ENCODE data around the gene ARAF.

The ARAF gene

GRCh38 chrX:47558436-47558835 lies 2.6 kb upstream of the ARAF start (continued):
- TF ChIP-seq, protein P1, sequence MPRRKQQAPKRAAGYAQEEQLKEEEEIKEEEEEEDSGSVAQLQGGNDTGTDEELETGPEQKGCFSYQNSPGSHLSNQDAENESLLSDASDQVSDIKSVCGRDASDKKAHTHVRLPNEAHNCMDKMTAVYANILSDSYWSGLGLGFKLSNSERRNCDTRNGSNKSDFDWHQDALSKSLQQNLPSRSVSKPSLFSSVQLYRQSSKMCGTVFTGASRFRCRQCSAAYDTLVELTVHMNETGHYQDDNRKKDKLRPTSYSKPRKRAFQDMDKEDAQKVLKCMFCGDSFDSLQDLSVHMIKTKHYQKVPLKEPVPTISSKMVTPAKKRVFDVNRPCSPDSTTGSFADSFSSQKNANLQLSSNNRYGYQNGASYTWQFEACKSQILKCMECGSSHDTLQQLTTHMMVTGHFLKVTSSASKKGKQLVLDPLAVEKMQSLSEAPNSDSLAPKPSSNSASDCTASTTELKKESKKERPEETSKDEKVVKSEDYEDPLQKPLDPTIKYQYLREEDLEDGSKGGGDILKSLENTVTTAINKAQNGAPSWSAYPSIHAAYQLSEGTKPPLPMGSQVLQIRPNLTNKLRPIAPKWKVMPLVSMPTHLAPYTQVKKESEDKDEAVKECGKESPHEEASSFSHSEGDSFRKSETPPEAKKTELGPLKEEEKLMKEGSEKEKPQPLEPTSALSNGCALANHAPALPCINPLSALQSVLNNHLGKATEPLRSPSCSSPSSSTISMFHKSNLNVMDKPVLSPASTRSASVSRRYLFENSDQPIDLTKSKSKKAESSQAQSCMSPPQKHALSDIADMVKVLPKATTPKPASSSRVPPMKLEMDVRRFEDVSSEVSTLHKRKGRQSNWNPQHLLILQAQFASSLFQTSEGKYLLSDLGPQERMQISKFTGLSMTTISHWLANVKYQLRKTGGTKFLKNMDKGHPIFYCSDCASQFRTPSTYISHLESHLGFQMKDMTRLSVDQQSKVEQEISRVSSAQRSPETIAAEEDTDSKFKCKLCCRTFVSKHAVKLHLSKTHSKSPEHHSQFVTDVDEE (CRISPR knock-in tag; IDR thresholded peaks at IDR 0.05): no peak

DNA sequence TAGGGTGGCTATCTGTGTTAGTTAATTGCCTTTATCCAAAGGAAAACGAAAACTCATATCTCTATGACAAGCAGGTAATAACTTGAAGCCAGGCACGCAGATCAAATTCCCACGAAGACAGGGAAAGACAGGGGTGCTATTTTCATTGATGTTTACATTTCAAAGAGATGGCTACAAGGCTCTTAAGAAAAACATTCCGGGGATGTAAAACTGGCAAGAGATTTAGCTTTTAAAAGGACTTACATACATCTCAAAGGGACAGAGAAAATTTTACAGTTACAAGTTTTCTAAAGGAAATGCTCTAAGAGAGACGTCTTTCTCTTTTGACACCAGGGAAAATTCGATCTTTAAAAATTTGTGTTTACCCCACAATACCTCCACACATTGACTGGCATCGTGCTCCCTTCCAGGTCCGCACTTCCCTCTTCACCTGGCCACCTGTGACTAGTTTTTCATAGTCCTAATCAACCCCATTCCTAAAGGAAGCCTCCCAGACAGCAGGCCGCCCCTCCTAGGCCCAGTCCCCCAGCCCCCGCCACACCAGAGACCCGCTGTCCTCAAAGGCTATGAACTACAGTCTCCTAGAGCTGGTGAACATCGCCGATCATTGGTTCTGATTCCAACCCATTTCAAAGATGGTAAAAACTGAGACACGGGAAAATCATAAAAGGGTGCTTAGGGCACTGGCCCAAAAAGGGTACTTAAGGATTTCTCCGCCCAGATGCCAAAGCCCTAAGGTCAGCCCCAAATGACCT lies 649 bp upstream of the ARAF start:
- TF ChIP-seq RARB (CRISPR knock-in tag; IDR thresholded peaks at IDR 0.05) (no peak), CSDC2 (CRISPR knock-in tag; IDR thresholded peaks at IDR 0.05) (no peak), ARNTL (CRISPR knock-in tag; IDR thresholded peaks at IDR 0.05; ENCODE audit: borderline replicate concordance, low read depth) (no peak), ISL1 (CRISPR knock-in tag; IDR thresholded peaks at IDR 0.05) (no peak), ESRRG (CRISPR knock-in tag; IDR thresholded peaks at IDR 0.05) (no peak), ZFP3 (CRISPR knock-in tag; IDR thresholded peaks at IDR 0.05) (no peak), CREB5 (CRISPR knock-in tag; IDR thresholded peaks at IDR 0.05; ENCODE audit: low read depth) (no peak), GLIS3 (CRISPR knock-in tag; IDR thresholded peaks at IDR 0.05) (no peak), OSR1 (CRISPR knock-in tag; IDR thresholded peaks at IDR 0.05) (no peak)
- TF ChIP-seq, protein P1 (CRISPR knock-in tag; IDR thresholded peaks at IDR 0.05): no peak
- TF ChIP-seq, protein P2, sequence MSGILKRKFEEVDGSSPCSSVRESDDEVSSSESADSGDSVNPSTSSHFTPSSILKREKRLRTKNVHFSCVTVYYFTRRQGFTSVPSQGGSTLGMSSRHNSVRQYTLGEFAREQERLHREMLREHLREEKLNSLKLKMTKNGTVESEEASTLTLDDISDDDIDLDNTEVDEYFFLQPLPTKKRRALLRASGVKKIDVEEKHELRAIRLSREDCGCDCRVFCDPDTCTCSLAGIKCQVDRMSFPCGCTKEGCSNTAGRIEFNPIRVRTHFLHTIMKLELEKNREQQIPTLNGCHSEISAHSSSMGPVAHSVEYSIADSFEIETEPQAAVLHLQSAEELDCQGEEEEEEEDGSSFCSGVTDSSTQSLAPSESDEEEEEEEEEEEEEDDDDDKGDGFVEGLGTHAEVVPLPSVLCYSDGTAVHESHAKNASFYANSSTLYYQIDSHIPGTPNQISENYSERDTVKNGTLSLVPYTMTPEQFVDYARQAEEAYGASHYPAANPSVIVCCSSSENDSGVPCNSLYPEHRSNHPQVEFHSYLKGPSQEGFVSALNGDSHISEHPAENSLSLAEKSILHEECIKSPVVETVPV (CRISPR knock-in tag; IDR thresholded peaks at IDR 0.05): no peak
- no peak for ATAC-seq

GRCh38 chrX:47561659-47562151 lies 700 bp downstream of the ARAF start:
- ATAC-seq: no peak

More at GRCh38 chrX:47561659-47562151, 700 bp downstream of the ARAF start:
- TF ChIP-seq TOX (CRISPR knock-in tag; IDR thresholded peaks at IDR 0.05; ENCODE audit: borderline replicate concordance) (no peak), BACH2 (CRISPR knock-in tag; IDR thresholded peaks at IDR 0.05; ENCODE audit: borderline replicate concordance) (no peak), ARNTL (CRISPR knock-in tag; IDR thresholded peaks at IDR 0.05; ENCODE audit: borderline replicate concordance, low read depth) (no peak), RARB (CRISPR knock-in tag; IDR thresholded peaks at IDR 0.05) (no peak), OSR1 (CRISPR knock-in tag; IDR thresholded peaks at IDR 0.05) (no peak), PATZ1 (CRISPR knock-in tag; IDR thresholded peaks at IDR 0.05; ENCODE audit: borderline replicate concordance) (no peak), PPARA (CRISPR knock-in tag; IDR thresholded peaks at IDR 0.05; ENCODE audit: borderline replicate concordance) (no peak), ZNF565 (CRISPR knock-in tag; conservative IDR thresholded peaks at IDR 0.05; ENCODE audit: low read depth) (no peak), ESRRG (CRISPR knock-in tag; IDR thresholded peaks at IDR 0.05) (no peak), ZC3H10 (CRISPR knock-in tag; IDR thresholded peaks at IDR 0.05) (no peak), ZFP3 (CRISPR knock-in tag; IDR thresholded peaks at IDR 0.05) (no peak), ISL1 (CRISPR knock-in tag; IDR thresholded peaks at IDR 0.05) (no peak), CREB5 (CRISPR knock-in tag; IDR thresholded peaks at IDR 0.05; ENCODE audit: low read depth) (no peak), SNAI2 (CRISPR knock-in tag; IDR thresholded peaks at IDR 0.05) (no peak)
- TF ChIP-seq, protein P1 (CRISPR knock-in tag; IDR thresholded peaks at IDR 0.05): no peak

All from SK-N-SH treated with all-trans-retinoic acid at 6 μM for 48 hours (cell line).